Motor neuron (in vitro differentiated cells): ENCODE measurements around the gene HK1. TPM values are rescaled to one million over a fixed set of nuclear protein-coding genes. Genes with fewer than 3 reads are reported as not detected.
"Not testable (repeated sequence)": the region's sequence is repeated elsewhere in the genome, so short reads cannot be mapped to it uniquely, and the experiment has no call there.

Experiments
- ATAC-seq, 8 experiments: fragments of 200-7000 bp; cut with Tn5 transposase; replicated peaks in 6 of 8; 2 replicates each; pipeline ENCODE4 v1.8.0; 2021; ENCODE audit warnings: mild to moderate bottlenecking in 8 of 8, moderate library complexity in 8 of 8
- H3K27ac ChIP-seq, 2 donors: fragments of 250-450 bp; sonication (Bioruptor Pico); 2 replicates each; pipeline ENCODE4 v1.9.0; 2021; ENCODE audit warnings: antibody characterized with exemption in 2 of 2, mild to moderate bottlenecking in 2 of 2, moderate library complexity in 1 of 2
- H3K4me1 ChIP-seq, 2 donors: fragments of 250-450 bp; sonication (Bioruptor Pico); replicated peaks in 1 of 2; 2 replicates each; pipeline ENCODE4 v1.6.1; 2021; ENCODE audit warnings: antibody characterized with exemption in 2 of 2, mild to moderate bottlenecking in 2 of 2, moderate library complexity in 1 of 2
- H3K4me3 ChIP-seq, 5 donors: fragments of 250-450 bp; sonication (Bioruptor Pico); 2 replicates each; pipeline ENCODE4 v1.9.0; 2021; ENCODE audit warnings: antibody characterized with exemption in 5 of 5, mild to moderate bottlenecking in 5 of 5, moderate library complexity in 4 of 5
- WGBS, 10 experiments: fragments of 450-650 bp; shearing (Covaris generic); methylation state at CpG; one replicate each; pipeline ENCODE4 v1.0.0; 2022; 5-methylcytosine and 5-hydroxymethylcytosine counted together
- in situ Hi-C, 9 experiments: fragments of 400-800 bp; cut with MboI; loops; one replicate each; pipeline ENCODE4 v1.15.0; 2021; ENCODE audit warnings: low sequenced_read_pairs in 9 of 9, low pct_unique_long_range_greater_than_20kb in 2 of 9; ENCODE audit not compliant: unreplicated experiment in 9 of 9
- total RNA-seq, 8 experiments: library from RNA; unstranded; fragments of 300-600 nt; gene quantifications; 2 replicates each; pipeline versions ENCODE4 v1.2.3 to v1.2.4, GENCODE V29; 2022

HK1 gene
- total RNA-seq, 8 experiments from 2014 or later, result 53.8 to 113 (median 83.7) TPM

- in situ Hi-C loops, result loop anchor here in 1 of 9 experiments (25.0 kb wide), 1 partner anchor 145 kb away; no protein-coding TSS in a partner anchor
- Histone ChIP-seq H3K27ac (no peak overlapping the region), H3K4me1 (peaks cover 9 to 13% of the 10 kb centered on the region in 2 donors), H3K4me3 (no peak overlapping the region)
- ATAC-seq, result no peak
- WGBS, 10 experiments, result 65 to 100% (median 81%) methylated on average over 2 to 11 of the region's 11 CpGs
These were observed 36.0 kb upstream of the HK1 start for GRCh38 chr10:69242040-69242851.

- Histone ChIP-seq H3K27ac (no peak overlapping the region), H3K4me1 (peaks cover 9 to 11% of the 10 kb centered on the region in 2 donors), H3K4me3 (no peak overlapping the region)
- 46 to 96% (median 73%) methylated on average over 1 to 5 of the region's 5 CpGs; no CpG with 5 or more reads in 2 of the 10 experiments for WGBS, 10 experiments
- ATAC-seq, result peak in 5 of 8 experiments; percentile 74 to 95 (median 92)
- in situ Hi-C loops, result loop anchor here in 1 of 9 experiments (25.0 kb wide), 1 partner anchor 144 kb away; no protein-coding TSS in a partner anchor
These were observed 35.5 kb upstream of the HK1 start for GRCh38 chr10:69242852-69243212.

GRCh38 chr10:69243817-69244216 lies 34.5 kb upstream of the HK1 start:
- H3K27ac ChIP-seq, result no peak overlapping the region
- in situ Hi-C loops, result loop anchor here in 1 of 9 experiments (25.0 kb wide), 1 partner anchor 143 kb away; no protein-coding TSS in a partner anchor
- H3K4me3 ChIP-seq, result no peak overlapping the region
- ATAC-seq, result no peak
- peaks cover 9% of the 10 kb centered on the region in 2 donors for H3K4me1 ChIP-seq
- 81 to 100% (median 92%) methylated on average over 4 to 10 of the region's 10 CpGs; no CpG with 5 or more reads in 3 of the 10 experiments for WGBS, 10 experiments

GRCh38 chr10:69246036-69246435 lies 32.3 kb upstream of the HK1 start:
- peaks cover 6 to 9% of the 10 kb centered on the region in 2 donors for H3K4me1 ChIP-seq
- no peak overlapping the region for H3K4me3 ChIP-seq
- H3K27ac ChIP-seq, result no peak overlapping the region
- WGBS, 10 experiments, result 71 to 100% (median 86%) methylated on average over 1 to 3 of the region's 5 CpGs; no CpG with 5 or more reads in 6 of the 10 experiments
- in situ Hi-C loops, result loop anchor here in 1 of 9 experiments (25.0 kb wide), 1 partner anchor 141 kb away; no protein-coding TSS in a partner anchor
- ATAC-seq, result no peak

GRCh38 chr10:69246581-69247312 lies 31.5 kb upstream of the HK1 start:
- 46 to 100% (median 83%) methylated on average over 1 to 10 of the region's 14 CpGs for WGBS, 10 experiments

GRCh38 chr10:69247313-69247710 lies 31.0 kb upstream of the HK1 start:
- WGBS, 10 experiments, result 70 to 100% (median 90%) methylated on average over 1 to 8 of the region's 13 CpGs; no CpG with 5 or more reads in 1 of the 10 experiments
- Histone ChIP-seq H3K4me3 (no peak overlapping the region), H3K27ac (no peak overlapping the region), H3K4me1 (peaks cover 6 to 9% of the 10 kb centered on the region in 2 donors)
- ATAC-seq, result no peak
- in situ Hi-C loops, result loop anchor here in 1 of 9 experiments (25.0 kb wide), 1 partner anchor 140 kb away; no protein-coding TSS in a partner anchor

More at GRCh38 chr10:69246581-69247312, 31.5 kb upstream of the HK1 start:
- H3K4me1 ChIP-seq, result peaks cover 6 to 9% of the 10 kb centered on the region in 2 donors
- no peak overlapping the region for H3K27ac ChIP-seq
- in situ Hi-C loops, result loop anchor here in 1 of 9 experiments (25.0 kb wide), 1 partner anchor 141 kb away; no protein-coding TSS in a partner anchor
- no peak overlapping the region for H3K4me3 ChIP-seq
- ATAC-seq, result no peak

GRCh38 chr10:69248117-69248730 lies 30.1 kb upstream of the HK1 start:
- Histone ChIP-seq H3K4me3 (no peak overlapping the region), H3K4me1 (peaks cover under 1 to 1% of the 10 kb centered on the region in 2 donors), H3K27ac (no peak overlapping the region)
- no peak for ATAC-seq
- 80 to 100% (median 82%) methylated on average over 1 to 11 of the region's 24 CpGs; no CpG with 5 or more reads in 5 of the 10 experiments for WGBS, 10 experiments
- in situ Hi-C loops, result loop anchor here in 1 of 9 experiments (25.0 kb wide), 1 partner anchor 139 kb away; no protein-coding TSS in a partner anchor

GRCh38 chr10:69250041-69250440 lies 28.3 kb upstream of the HK1 start:
- no peak overlapping the region for H3K4me3 ChIP-seq
- no peak for ATAC-seq
- no peaks in the 10 kb centered on the region for H3K4me1 ChIP-seq
- WGBS, 10 experiments, result 87 to 100% (median 96%) methylated on average over 2 to 7 of the region's 14 CpGs; no CpG with 5 or more reads in 5 of the 10 experiments
- in situ Hi-C loops, result no loop called here
- H3K27ac ChIP-seq, result no peak overlapping the region

- in situ Hi-C loops, H3K4me1 ChIP-seq, H3K27ac ChIP-seq, ATAC-seq, H3K4me3 ChIP-seq: not testable (repeated sequence)
- WGBS, 10 experiments, result 33 to 100% (median 98%) methylated on average over 1 to 2 of the region's 2 CpGs; no CpG with 5 or more reads in 2 of the 10 experiments
These were observed 26.9 kb upstream of the HK1 start for GRCh38 chr10:69251417-69251816.

GRCh38 chr10:69253171-69253570 lies 25.1 kb upstream of the HK1 start:
- WGBS, 10 experiments, result 40 to 100% (median 77%) methylated on average over 1 to 2 of the region's 3 CpGs; no CpG with 5 or more reads in 4 of the 10 experiments
- no peak overlapping the region for H3K27ac ChIP-seq
- H3K4me3 ChIP-seq, result no peak overlapping the region
- in situ Hi-C loops, result no loop called here
- no peaks in the 10 kb centered on the region for H3K4me1 ChIP-seq
- ATAC-seq, result no peak

- no peak overlapping the region for H3K4me3 ChIP-seq
- no peak for ATAC-seq
- H3K4me1 ChIP-seq, result no peaks in the 10 kb centered on the region
- WGBS, 10 experiments, result 32 to 87% (median 66%) methylated on average over 2 to 7 of the region's 7 CpGs; no CpG with 5 or more reads in 2 of the 10 experiments
- in situ Hi-C loops, result no loop called here
- H3K27ac ChIP-seq, result no peak overlapping the region
These were observed 23.4 kb upstream of the HK1 start for GRCh38 chr10:69254877-69255276.

- no peak for ATAC-seq
- no peak overlapping the region for H3K27ac ChIP-seq
- H3K4me1 ChIP-seq, result peaks cover 0 to 2% of the 10 kb centered on the region in 2 donors
- H3K4me3 ChIP-seq, result no peak overlapping the region
- 40 to 92% (median 81%) methylated on average over 1 to 3 of the region's 3 CpGs; no CpG with 5 or more reads in 3 of the 10 experiments for WGBS, 10 experiments
- in situ Hi-C loops, result no loop called here
These were observed 18.6 kb upstream of the HK1 start for GRCh38 chr10:69259547-69260243.
